Activated naive CD4-positive, alpha-beta T cell (primary cell): ENCODE data around the gene SRM.
"Not testable (repeated sequence)": the region's sequence is repeated elsewhere in the genome, so short reads cannot be mapped to it uniquely, and the experiment has no call there.

Source experiments
- DNase-seq, 4 experiments: peaks; one replicate each; lab custom pipeline; 2025; lab: John Stamatoyannopoulos, UW

The SRM gene

GRCh38 chr1:11064942-11065341 is 5.1 kb upstream of the SRM start:
- DNase-seq: no peak

DNA sequence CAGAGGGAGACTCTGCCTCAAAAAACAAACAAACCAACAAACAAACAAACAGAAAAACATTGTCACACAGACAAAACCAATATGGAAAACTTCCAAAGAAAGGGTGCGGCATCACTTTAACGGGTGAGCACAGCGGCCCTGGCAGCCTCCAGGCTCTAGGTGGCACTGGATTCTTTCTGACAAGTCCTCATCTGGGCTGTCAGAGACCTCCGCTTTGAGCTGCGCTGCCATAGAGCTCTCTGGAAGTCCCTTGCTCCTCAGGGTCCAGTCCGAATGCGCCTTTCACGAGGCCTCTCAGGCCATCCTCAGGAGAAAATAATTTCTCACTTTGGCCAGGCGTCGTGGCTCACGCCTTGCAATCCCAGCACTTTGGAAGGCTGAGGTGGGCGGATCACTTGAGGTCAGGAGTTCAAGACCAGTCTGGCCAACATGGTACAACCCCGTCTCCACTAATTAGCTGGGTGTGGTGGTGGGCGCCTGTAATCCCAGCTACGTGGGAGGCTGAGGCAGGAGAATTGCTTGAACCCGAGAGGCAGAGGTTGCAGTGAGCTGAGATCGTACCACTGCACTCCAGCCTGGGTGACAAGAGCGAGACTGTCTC is 4.2 kb upstream of the SRM start:
- DNase-seq: not testable (repeated sequence)

DNA sequence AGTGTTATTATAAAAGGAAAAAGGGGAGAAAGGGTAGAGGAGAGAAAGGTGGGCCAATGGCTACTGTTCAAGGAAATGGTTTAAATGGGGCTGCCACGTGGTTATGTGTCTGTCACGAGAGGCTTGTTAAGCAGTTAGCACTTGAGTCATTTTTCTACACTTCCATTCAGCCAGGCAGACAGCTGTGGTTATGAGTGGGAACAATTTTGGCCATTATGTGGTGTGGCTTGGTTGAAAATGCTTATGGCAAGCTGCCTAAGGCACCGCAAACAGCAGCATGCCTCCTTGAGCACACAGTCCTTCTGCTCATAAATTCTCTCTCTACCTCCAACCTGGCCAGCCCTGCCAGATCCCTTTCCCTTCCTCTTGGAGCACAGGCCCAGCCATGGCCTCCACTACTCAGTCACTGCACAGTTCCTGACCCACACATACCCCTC is 3.2 kb upstream of the SRM start:
- DNase-seq: no peak

- DNase-seq: no peak
Measured at GRCh38 chr1:11061652-11062365, 2.0 kb upstream of the SRM start.

- no peak for DNase-seq
Measured at GRCh38 chr1:11059155-11059967, 457 bp downstream of the SRM start.

DNA sequence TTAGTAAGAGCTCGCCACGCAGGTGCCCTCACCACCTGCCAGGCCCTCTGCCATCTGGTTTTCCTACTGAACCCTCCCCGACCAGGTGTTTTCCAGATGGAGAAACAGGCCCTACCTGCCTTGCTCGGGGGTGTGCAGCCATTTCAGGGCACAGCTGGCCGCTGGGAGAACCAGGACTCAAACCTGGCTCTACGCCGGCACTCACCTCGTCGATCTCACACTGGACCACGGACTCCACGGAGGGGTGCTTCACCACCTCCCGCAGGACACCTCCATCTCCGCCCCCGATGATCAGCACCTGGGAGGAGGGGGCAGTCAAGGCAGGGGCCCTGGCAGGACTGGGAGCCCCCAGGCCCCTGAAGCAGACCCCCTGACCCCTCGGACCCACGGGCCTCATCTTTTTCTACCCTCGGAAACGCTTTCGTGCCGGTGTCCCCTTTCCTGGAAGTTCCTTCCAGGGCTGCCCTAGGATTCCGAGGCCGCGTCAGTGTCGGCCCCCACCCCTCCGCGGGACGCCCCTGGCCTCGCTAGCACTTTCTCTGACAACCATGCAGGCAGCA is 1.1 kb downstream of the SRM start:
- DNase-seq: no peak

GRCh38 chr1:11058026-11058425 is 1.8 kb downstream of the SRM start:
- no peak for DNase-seq

GRCh38 chr1:11057477-11057876 is 2.3 kb downstream of the SRM start:
- DNase-seq: no peak

- DNase-seq: no peak
Measured at GRCh38 chr1:11056504-11056903, 3.3 kb downstream of the SRM start.

GRCh38 chr1:11055676-11056075 is 4.1 kb downstream of the SRM start:
- DNase-seq: no peak

DNA sequence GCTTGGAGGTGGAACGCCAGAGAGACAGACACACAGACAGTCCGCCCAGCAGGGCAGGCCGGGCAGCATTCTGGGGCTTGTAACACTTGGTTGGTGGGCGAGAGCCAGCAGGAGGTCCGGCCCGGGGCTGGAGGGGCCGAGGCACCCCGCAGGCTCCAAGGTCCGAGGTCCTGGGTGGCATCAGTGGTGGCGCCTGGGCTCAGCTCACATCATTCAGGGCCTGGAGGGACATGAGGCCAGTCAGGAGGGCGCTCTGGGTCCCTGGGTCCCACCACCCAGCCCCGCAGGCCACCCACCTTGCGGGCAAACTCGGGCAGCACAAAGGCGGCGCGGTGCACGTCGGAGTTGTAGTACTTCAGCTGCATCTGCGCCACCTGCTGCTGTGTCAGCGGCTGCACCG is 5.2 kb downstream of the SRM start:
- no peak for DNase-seq

DNA sequence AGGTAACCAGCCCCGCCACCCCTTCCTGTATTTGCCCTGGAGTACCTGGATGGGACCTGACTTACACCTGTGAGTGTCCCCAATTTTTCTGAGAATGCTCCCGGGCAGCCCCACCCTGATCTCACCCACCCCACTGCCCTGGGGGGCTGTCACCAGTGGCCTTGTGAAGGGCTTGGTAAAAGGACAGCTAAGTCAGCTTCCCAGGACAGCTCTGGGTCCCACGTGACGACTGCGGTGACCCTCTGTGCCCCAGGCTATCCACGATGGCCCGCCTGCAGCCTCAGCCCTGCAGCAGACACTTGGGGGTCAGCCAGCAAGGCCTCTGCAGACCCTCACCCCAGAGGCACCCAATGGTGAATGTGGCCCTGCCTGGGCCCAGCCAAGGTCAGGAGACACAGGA is 5.6 kb downstream of the SRM start:
- no peak for DNase-seq

DNA sequence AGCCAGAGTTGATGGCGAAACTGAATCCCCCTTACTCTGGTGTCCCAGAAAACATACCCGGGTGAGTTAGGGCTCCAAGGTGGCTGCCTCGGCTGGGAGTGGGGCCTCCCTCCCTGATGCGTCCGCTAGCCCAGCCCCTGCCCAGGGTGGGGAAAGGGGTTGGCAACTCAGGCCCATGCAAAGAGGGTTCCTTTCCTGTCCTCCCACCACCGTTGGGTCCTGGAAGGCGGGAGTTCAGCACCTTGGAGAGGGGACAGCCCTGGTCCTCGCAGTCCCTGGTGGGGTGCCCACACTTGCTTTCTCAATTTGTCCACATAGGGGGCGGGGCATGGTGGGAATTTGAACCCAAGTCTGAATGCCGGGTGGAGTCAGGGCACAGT is 6.1 kb downstream of the SRM start:
- DNase-seq: no peak

GRCh38 chr1:11052839-11053757 is 6.7 kb downstream of the SRM start:
- DNase-seq: no peak

GRCh38 chr1:11051781-11052511 is 7.9 kb downstream of the SRM start:
- no peak for DNase-seq

GRCh38 chr1:11051121-11051520 is 8.7 kb downstream of the SRM start:
- not testable (repeated sequence) for DNase-seq

GRCh38 chr1:11046625-11047365 is 13.0 kb downstream of the SRM start, which contains the start of gene MASP2:
Gene MASP2 (minus strand): TSS chr1:11047239. CDS start chr1:11047207, 32 bp downstream.
- DNase-seq: no peak

DNA sequence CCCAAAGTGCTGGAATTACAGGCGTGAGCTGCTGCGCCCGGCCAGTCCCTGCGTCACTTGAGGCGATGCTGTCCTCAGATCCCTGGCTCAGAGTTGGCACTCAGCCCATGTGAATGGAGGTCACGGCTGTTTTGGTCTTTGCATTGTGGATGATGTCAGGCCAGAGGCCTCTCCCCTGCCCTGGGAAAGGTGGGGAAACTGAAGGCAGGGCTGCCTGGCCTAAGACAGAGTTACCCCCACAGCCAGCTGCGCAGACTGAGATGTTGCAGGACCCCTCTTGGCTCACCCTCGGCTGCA is 13.6 kb downstream of the SRM start:
- no peak for DNase-seq

GRCh38 chr1:11045428-11046269 is 14.2 kb downstream of the SRM start:
- no peak for DNase-seq
